Adipocyte (in vitro differentiated cells): Measurements from ENCODE around the gene STXBP5L.
"Not testable (repeated sequence)": the region's sequence is repeated elsewhere in the genome, so short reads cannot be mapped to it uniquely, and the experiment has no call there.

ENCODE experiments used
- DNase-seq: peaks from one replicate; pipeline ENCODE4 v3.0.0-alpha.2; 2015; ENCODE audit warnings: low read depth
- H3K27me3 ChIP-seq: replicated peaks from 2 replicates; pipeline ENCODE4 v1.7.0; 2013; ENCODE audit warnings: mild to moderate bottlenecking, low read length, moderate library complexity; ENCODE audit not compliant: control insufficient read depth, insufficient read depth
- H3K36me3 ChIP-seq: 2 replicates; pipeline ENCODE4 v1.7.0; 2013; ENCODE audit warnings: low read length, mild to moderate bottlenecking, moderate library complexity; ENCODE audit not compliant: control insufficient read depth, insufficient read depth, severe bottlenecking
- H3K4me1 ChIP-seq: 2 replicates; pipeline ENCODE4 v1.7.0; 2013; ENCODE audit warnings: mild to moderate bottlenecking, low read length, moderate library complexity; ENCODE audit not compliant: control insufficient read depth, insufficient read depth
- H3K4me3 ChIP-seq: 2 replicates; pipeline ENCODE4 v1.7.0; 2013; ENCODE audit warnings: mild to moderate bottlenecking, low read length, moderate library complexity
- H3K9ac ChIP-seq: 2 replicates; pipeline ENCODE4 v1.7.0; 2013; ENCODE audit warnings: mild to moderate bottlenecking, low read length, moderate library complexity
- H3K9me3 ChIP-seq: 2 replicates; pipeline ENCODE4 v1.7.0; 2013; ENCODE audit warnings: mild to moderate bottlenecking, low read length, moderate library complexity; ENCODE audit not compliant: control insufficient read depth

The STXBP5L gene

GRCh38 chr3:121431726-121432517 is 523.9 kb downstream of the STXBP5L start:
- no peaks in the 10 kb centered on the region for H3K4me1 ChIP-seq
- H3K4me3 ChIP-seq: peak overlapping the region; percentile 84
- H3K9ac ChIP-seq: peak overlapping the region; percentile 58
- peak; percentile 69 for DNase-seq
- H3K36me3 ChIP-seq: no peaks in the 10 kb centered on the region
- no peaks in the 10 kb centered on the region for H3K9me3 ChIP-seq
- no peaks in the 10 kb centered on the region for H3K27me3 ChIP-seq

- Histone ChIP-seq H3K4me1 (no peaks in the 10 kb centered on the region), H3K36me3 (no peaks in the 10 kb centered on the region), H3K9me3 (no peaks in the 10 kb centered on the region), H3K4me3 (no peak overlapping the region), H3K27me3 (no peaks in the 10 kb centered on the region), H3K9ac (no peak overlapping the region)
- no peak for DNase-seq
Measured at GRCh38 chr3:121436074-121436473, 528.1 kb downstream of the STXBP5L start.

- DNase-seq: no peak
- Histone ChIP-seq H3K4me1 (no peaks in the 10 kb centered on the region), H3K4me3 (no peak overlapping the region), H3K36me3 (no peaks in the 10 kb centered on the region), H3K9me3 (no peaks in the 10 kb centered on the region), H3K9ac (no peak overlapping the region), H3K27me3 (no peaks in the 10 kb centered on the region)
Measured at GRCh38 chr3:121436641-121437040, 528.6 kb downstream of the STXBP5L start.

- no peaks in the 10 kb centered on the region for H3K9me3 ChIP-seq
- DNase-seq: peak; percentile 5
- H3K36me3 ChIP-seq: no peaks in the 10 kb centered on the region
- no peaks in the 10 kb centered on the region for H3K27me3 ChIP-seq
- H3K4me3 ChIP-seq: no peak overlapping the region
- H3K4me1 ChIP-seq: no peaks in the 10 kb centered on the region
- H3K9ac ChIP-seq: no peak overlapping the region
Measured at GRCh38 chr3:121443456-121443855, 535.5 kb downstream of the STXBP5L start.

- not testable (repeated sequence) for H3K4me3 ChIP-seq, H3K4me1 ChIP-seq, H3K9ac ChIP-seq, H3K9me3 ChIP-seq, H3K36me3 ChIP-seq, DNase-seq, H3K27me3 ChIP-seq
Measured at GRCh38 chr3:121451752-121452151, 543.7 kb downstream of the STXBP5L start.

GRCh38 chr3:121462565-121462964 is 554.6 kb downstream of the STXBP5L start:
- no peak for DNase-seq
- Histone ChIP-seq H3K9ac (no peak overlapping the region), H3K4me3 (no peak overlapping the region), H3K9me3 (no peaks in the 10 kb centered on the region), H3K4me1 (no peaks in the 10 kb centered on the region), H3K36me3 (no peaks in the 10 kb centered on the region), H3K27me3 (no peaks in the 10 kb centered on the region)

GRCh38 chr3:121463745-121464144 is 555.7 kb downstream of the STXBP5L start:
- Histone ChIP-seq H3K27me3 (no peaks in the 10 kb centered on the region), H3K36me3 (no peaks in the 10 kb centered on the region), H3K4me3 (no peak overlapping the region), H3K4me1 (no peaks in the 10 kb centered on the region), H3K9ac (no peak overlapping the region), H3K9me3 (no peaks in the 10 kb centered on the region)
- DNase-seq: peak; percentile 39

- Histone ChIP-seq H3K36me3 (no peaks in the 10 kb centered on the region), H3K27me3 (no peaks in the 10 kb centered on the region), H3K4me3 (no peak overlapping the region), H3K9ac (no peak overlapping the region), H3K9me3 (no peaks in the 10 kb centered on the region), H3K4me1 (no peaks in the 10 kb centered on the region)
- no peak for DNase-seq
Measured at GRCh38 chr3:121467085-121467484, 559.1 kb downstream of the STXBP5L start.

GRCh38 chr3:121473001-121473400 is 565.0 kb downstream of the STXBP5L start:
- no peak overlapping the region for H3K9ac ChIP-seq
- H3K4me3 ChIP-seq: no peak overlapping the region
- DNase-seq: no peak
- no peaks in the 10 kb centered on the region for H3K27me3 ChIP-seq
- no peaks in the 10 kb centered on the region for H3K36me3 ChIP-seq
- peaks cover 7% of the 10 kb centered on the region for H3K4me1 ChIP-seq
- no peaks in the 10 kb centered on the region for H3K9me3 ChIP-seq
